Vagina (tissue), 2 donors: Measurements from ENCODE around the gene MGAT5B.

Experiments used
- CTCF ChIP-seq, 3 experiments: fragments of 450-650 bp in 2 of 3; fragments of 200-600 bp in 1 of 3; sonication (generic) in 1 of 3; IDR thresholded peaks; one replicate each; pipeline ENCODE4 v1.5.1; 2017 to 2019; ENCODE audit warnings: antibody characterized with exemption in 3 of 3, mild to moderate bottlenecking in 2 of 3, moderate library complexity in 2 of 3
- POLR2A ChIP-seq, 2 donors: fragments of 450-650 bp; IDR thresholded peaks; one replicate each; pipeline ENCODE4 v1.6.1; 2017; ENCODE audit warnings: antibody characterized with exemption in 2 of 2, mild to moderate bottlenecking in 2 of 2, moderate library complexity in 2 of 2
- POLR2AphosphoS5 ChIP-seq, 2 donors: sonication (generic); formaldehyde crosslinking; IDR thresholded peaks; one replicate each; pipeline ENCODE4 v1.9.0; 2017; ENCODE audit warnings: antibody characterized with exemption in 2 of 2, mild to moderate bottlenecking in 2 of 2, low read depth in 1 of 2; ENCODE audit not compliant: insufficient read depth in 1 of 2

DNA sequence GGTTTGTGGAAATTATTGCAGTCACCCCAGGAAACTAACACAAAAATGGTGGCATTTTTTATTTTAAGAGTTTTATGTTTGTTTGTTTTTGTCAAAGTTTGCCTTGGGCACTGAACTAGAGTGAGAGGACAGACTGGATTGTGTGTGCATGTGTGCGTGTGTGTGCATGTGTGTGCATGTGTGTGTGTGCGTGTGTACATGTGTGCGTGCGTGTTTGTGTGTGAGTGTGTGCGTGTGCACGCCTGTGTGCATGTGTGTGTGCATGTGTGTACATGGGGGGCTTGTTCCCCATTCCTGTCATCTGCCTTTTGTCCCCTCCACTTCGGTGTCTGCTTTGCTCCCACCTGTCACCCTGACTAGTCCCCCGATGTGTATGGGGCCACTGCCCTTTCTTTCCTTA is 32.5 kb downstream of the MGAT5B start:
- TF ChIP-seq CTCF (IDR thresholded peaks at IDR 0.05), result no peak
- no peak for TF ChIP-seq POLR2A (IDR thresholded peaks at IDR 0.05)
- no peak for TF ChIP-seq POLR2AphosphoS5 (IDR thresholded peaks at IDR 0.05; ENCODE audit: insufficient read depth in 1 of 2, low read depth in 1 of 2)
